AG09319 (cell line): ENCODE data around the gene OST4.

Experiments
- DNase-seq: peaks from one replicate; pipeline ENCODE4 v3.0.0-alpha.2; 2010; ENCODE audit warnings: low read depth; ENCODE audit errors: extremely low read depth
- CTCF ChIP-seq: IDR thresholded peaks from 2 replicates; pipeline ENCODE4 v1.5.1; 2011; ENCODE audit warnings: low read depth, mild to moderate bottlenecking, inconsistent platforms, low read length, moderate library complexity

OST4 gene

GRCh38 chr2:27053321-27053720 lies 18.1 kb downstream of the OST4 start:
- no peak for TF ChIP-seq CTCF
- DNase-seq = no peak

- no peak for DNase-seq
- TF ChIP-seq CTCF = no peak
Measured at GRCh38 chr2:27051902-27052645, 19.4 kb downstream of the OST4 start.

GRCh38 chr2:27050996-27051901 lies 20.2 kb downstream of the OST4 start, which contains the start of gene AGBL5:
Gene AGBL5 (plus strand): TSS chr2:27051668. CDS start chr2:27052959, 1,291 bp downstream.
- no peak for TF ChIP-seq CTCF
- DNase-seq = peak; percentile 84

- peak; percentile 93 for DNase-seq
- peak; percentile 44 for TF ChIP-seq CTCF
Measured at GRCh38 chr2:27050281-27050995, 21.0 kb downstream of the OST4 start.

GRCh38 chr2:27049422-27050280 lies 21.8 kb downstream of the OST4 start:
- TF ChIP-seq CTCF = no peak
- DNase-seq = no peak

GRCh38 chr2:27042985-27043634 lies 28.3 kb downstream of the OST4 start:
- TF ChIP-seq CTCF = no peak
- no peak for DNase-seq
